HG03280 (cell line): ENCODE data around the gene S100A9.
"Not testable (repeated sequence)": the region's sequence is repeated elsewhere in the genome, so short reads cannot be mapped to it uniquely, and the experiment has no call there.

Source experiments
- ATAC-seq: cut with Tn5 transposase; IDR thresholded peaks from one replicate; pipeline ENCODE4 v1.9.1; 2021; ENCODE audit warnings: mild to moderate bottlenecking, moderate library complexity; ENCODE audit not compliant: unreplicated experiment

S100A9 gene

DNA sequence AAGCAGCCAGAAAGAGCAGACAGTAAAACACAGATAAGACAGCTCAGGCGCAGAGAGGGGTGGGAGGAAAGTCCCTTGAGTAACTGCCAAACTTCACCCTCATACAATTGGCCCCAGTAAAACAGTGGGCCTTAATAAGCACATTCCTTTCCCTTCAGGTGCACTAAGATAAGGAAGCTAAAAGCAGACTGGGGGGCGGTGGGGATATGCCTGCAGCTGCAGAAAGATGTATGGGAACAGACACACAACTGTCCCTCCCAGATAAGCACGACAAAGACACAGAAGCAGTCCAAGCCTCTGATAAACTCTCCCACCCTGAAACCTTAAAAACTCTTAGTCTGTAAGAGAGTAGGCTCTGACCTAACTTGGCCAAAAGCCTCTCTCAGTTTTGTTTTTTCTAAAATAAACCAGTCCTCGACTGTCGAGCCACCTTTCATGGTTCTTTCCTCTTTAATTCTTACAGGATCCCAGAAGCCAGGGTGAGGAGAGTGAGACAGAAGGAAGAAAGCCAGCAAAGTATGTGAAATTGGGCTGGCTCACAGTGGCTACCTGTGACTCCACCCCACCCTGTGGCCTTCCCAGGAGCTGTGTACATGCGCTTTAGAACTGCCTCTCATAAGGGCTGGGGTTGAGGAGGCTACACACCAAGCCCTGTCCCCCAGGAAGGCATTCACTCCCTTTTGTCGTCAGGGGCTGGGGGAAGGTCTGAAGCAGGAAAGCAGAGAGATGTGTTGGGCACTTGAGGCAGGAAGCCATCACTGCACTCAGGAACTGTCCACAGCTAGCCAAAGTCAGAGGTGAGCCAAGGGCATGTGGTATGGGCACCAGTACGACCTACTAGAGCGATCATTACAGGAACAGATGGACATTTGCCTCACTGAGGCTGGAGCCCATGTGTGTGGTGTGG lies 13.6 kb upstream of the S100A9 start:
- ATAC-seq = no peak

DNA sequence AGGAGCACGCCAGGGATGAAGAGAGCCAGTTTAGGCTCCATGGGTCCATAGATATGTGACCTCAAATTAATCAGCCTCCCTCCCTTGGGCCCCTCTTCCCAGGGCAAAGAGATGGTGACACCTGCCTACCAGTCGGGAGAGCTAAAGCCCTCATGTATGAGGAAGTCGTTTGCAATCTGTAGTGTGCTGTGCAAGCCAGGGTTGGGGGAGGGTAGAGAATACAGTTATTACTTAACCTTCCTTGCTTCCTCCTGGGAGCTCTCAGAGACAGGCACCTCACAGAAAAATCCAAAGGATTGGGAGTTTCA lies 13.0 kb upstream of the S100A9 start:
- ATAC-seq = no peak

DNA sequence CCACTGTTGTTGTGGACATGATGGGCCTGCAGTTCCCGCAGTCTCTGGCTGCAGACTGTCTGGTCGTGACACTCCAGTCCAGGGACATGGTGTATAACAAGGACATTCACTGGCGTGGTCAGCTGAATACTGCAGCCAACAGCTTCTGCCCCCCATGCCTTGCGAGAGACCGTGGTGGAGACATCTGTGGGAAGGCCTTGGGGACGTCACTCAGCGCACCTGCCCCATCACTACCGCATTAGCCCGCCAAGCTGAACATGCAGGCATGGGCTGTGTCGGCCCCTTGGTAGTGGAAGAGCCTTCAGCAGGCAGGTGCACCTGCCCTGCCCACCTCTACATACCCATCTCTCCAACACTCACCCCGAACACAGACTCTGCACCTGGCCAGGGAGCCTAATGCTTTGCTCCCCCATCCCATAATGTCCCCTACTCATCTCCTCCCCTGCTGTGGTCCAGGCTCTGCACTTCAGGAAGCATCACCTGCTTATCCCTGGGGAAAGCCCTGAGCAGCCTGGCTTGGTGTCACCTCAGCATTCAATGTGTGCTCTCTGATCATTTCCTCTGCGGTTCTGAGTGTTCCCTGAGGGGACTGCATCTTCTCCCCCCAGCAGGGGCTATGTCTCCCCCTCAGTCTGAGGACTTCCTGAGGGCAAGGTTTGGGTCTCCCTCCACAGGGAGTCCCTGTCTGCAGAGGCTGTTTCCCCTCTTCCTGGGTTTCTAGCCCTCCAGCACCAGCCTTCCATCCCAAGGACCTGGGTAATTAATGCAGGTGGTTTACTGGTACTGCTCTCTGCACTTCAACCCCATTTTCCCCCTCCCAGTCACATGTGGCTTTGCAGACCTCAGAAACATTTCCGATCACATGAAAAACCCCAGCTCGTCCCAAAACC lies 12.2 kb upstream of the S100A9 start:
- no peak for ATAC-seq

DNA sequence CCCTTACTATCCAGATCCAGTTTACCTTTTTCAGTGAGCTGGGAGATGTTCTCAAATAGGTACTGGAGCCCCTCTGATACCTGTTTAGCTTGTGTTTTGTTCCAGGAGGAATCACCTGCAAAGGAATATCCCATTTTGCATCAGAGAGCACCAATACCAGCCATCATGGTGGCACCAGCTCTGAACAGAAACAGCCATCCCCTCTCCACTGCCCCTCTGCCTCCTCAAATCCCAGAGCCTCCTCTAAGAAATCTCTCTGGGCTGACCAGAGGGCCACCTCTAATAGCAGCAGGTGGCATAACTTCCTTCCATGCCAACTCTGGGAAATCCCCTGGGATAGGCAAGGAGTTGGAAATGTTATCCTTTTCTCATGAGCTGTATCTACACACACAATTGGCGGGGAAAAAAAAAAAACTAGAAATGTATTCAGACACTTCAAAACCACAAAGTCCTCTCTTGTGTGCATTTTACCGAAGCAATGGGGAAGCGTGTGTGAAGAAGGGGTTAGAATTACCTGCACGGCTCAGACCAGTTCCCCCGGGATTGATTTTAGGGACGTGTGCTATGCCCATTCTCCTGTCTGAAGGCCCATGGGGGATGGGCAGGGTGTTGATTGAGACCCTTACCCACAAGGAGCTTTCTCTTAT lies 11.5 kb upstream of the S100A9 start:
- no peak for ATAC-seq

DNA sequence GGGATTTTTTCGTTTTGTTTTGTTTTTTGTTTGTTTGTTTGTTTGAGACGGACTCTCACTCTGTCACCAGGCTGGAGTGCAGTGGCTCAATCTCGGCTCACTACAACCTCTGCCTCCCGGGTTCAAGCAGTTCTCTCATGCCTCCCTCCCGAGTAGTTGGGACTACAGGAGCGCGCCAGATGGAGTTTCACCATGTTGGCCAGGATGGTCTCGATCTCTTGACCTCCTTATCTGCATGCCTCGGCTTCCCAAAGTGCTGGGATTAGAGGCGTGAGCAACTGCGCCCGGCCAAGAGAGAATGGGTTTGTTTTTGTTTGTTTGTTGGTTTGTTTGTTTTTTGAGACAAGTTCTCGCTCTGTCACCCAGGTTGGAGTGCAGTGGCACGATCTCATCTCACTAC lies 10.6 kb upstream of the S100A9 start:
- not testable (repeated sequence) for ATAC-seq

DNA sequence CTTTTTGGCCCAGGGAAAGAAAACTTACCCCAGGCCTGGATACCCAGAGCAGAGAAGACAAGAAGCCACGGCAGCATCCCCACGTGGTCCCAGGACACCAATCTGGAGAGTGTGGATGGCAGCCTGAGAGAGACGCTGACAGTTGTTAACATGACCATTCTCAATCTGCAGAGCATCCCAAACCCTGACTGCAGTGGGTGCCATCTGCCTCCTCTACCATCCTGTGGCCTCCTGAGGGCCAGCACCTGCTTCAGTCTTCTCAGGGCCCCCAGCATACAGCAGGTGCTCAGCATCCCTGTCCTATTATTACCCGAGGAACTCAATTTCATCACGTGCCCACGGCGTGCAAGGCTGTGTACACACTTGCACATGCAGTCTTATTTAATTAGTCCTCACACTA lies 9.8 kb upstream of the S100A9 start:
- no peak for ATAC-seq

DNA sequence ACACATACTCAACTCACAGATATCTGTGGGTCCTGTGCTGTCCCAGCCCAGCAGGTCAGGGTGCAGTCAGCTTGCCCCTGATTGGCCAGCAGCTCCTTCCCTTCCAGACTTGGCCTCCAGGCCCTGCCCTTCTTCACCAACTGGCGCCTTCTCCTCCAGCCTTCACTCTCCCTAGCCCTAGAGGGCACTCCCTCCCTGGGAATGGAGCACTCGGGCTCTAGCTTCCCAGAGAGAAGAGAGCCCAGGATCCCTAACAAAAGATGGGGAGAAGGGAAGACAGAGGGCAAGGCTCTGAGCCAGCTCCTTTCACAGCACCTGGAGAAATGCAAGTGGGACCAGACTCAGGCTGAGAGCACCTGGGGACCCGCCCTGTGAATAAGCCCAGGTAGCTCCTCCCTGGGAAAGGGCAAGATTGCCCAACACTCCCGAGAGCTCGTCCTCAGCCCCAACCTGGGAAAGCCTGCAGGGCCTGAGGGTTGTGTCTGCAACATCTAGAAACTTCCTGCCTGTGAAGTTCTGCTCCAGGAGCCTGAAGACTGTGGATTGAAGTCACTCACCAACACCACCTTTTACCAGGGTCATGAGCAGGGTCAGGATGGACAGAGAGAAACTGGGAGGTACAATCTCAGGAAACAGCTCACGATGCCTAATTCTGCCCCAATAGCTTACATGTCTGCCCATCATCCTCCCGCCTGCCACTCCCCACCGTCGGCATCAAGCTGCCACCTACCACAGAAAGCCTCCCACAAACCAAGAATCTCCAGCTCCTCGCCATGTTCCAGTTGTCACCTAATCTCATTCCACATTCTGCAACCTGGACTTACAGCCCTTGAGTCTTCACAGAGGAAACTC lies 8.9 kb upstream of the S100A9 start, which contains the start of gene PGLYRP4:
Gene PGLYRP4 (minus strand): TSS at position 331 of the 852 bp plus-strand sequence. CDS start 909 bp downstream, outside the sequence.
- ATAC-seq = no peak

DNA sequence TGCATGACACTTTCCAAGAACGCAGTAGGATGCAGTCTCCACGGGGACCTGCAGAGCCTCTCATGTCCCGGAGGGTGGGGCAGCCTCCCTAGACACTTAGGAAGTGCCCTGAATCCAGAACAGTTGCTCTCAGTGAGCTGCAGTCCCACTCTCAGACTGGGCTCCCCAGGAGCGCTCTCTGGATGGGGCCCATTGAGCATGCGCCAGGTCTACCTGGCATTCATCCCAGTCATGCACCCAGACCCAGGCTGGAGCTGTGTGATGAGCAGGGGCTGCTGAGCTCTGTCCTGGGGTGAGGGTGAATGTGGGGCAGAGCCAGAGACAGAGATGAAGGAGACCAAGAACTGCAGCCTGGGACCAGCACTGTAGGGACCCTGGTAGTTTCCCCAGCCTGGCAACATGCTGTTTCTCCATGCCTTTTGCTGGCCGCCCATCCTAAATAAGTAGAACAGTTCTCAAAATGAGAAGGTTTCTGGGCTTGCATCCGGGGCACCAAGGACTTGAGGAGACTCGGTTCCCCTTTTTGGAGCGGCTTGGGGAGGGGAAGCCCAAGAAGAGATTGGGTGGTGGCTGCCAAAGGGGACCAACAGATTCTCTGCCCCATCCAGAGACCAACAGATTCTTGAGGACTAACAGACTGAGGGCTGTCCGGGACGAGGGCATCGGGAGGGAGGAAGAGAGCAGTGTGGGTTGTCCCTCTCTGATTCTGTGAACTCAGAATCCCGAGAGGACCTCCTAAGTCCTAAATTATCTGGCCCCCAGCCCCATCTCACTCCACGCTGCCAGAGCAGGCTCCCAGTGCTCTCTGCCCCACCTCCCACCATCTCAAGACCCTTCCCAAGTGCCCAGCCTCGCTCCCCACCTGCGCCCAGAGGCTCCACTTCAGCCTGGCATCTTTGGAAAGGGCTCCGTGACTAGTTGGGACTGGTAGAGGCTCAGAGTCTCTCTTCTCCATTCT lies 8.0 kb upstream of the S100A9 start:
- ATAC-seq = no peak

DNA sequence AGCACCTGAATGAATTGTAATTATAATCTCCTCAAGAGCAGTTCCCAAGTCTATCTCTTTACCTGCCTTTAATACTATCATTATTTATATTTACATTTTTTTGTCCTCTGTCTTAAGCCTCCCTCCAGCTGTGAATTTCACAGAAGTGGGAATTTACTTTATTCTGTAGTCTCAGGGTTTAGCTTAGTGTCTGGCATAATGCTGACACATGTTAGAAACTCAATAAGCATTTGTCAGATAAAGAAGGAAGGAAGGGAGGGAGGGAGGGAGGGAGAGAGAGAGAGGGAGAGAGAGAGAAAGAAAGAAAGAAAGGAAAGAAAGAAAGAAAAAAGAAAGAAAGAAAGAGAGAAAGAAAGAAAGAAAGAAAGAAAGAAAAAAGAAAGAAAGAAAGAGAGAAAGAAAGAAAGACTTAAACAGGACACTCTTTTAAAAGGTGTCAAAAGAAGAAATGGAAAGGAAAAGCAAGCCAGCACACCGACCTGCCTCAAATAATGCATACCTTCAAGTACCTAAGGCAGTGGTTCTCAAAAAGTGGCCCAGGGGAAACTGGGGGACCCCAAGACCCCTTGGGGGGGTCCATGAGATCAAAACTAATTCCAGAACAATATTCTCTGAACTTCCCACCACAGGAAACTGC lies 7.2 kb upstream of the S100A9 start:
- no peak for ATAC-seq

DNA sequence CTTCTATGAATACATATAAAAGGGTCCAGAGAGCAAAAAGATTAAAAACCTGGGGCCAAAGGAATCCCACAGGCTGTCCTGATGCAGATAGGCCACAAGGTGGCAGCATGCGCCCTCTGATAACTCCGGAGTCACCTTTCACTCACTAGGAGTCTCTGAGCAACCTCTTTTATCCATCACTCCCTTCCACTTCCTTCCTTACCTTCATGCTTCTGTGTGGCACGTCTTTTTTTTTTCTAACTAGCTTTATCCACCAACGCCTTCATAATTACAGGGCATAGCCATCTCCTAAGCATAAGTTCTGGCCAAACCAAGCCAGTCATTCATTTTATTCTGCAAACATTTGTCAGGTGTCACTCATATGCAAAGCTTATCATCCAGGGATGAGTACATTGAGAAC lies 5.1 kb upstream of the S100A9 start:
- no peak for ATAC-seq

DNA sequence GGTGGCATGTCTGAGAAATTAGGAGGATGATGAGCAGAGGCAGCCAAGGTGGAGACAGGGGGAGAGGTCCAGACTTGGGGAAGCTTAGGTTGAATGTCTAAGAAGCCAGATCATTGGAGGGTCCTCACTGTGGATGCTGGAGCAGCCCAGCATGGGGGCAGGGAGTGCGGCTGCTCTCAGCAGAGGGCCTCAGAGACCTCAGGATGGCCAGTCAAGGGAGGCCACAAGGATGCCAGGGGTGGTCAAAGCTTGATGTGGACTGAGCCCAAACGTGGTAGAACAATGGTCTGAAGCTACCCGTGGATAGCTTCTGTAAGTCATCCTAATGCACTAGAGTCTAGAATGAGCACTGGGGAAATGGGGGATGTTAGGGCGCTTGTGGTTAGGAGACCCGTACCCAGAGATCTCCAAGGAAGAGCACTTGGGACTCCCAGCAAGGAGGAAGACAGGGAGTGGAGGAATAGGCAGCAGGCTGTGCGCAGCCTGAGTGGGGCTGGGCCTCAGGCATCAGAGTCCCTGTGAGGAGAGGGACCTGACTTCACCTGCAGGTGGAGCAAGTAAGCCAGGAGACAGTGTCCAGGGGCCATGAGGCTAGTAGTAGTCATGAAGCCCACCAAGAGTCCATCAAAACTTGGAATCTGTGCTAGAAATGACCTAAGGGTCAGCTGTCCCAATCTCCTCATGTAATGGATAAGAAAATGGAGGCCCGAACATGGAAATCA lies 4.3 kb upstream of the S100A9 start:
- ATAC-seq = no peak

DNA sequence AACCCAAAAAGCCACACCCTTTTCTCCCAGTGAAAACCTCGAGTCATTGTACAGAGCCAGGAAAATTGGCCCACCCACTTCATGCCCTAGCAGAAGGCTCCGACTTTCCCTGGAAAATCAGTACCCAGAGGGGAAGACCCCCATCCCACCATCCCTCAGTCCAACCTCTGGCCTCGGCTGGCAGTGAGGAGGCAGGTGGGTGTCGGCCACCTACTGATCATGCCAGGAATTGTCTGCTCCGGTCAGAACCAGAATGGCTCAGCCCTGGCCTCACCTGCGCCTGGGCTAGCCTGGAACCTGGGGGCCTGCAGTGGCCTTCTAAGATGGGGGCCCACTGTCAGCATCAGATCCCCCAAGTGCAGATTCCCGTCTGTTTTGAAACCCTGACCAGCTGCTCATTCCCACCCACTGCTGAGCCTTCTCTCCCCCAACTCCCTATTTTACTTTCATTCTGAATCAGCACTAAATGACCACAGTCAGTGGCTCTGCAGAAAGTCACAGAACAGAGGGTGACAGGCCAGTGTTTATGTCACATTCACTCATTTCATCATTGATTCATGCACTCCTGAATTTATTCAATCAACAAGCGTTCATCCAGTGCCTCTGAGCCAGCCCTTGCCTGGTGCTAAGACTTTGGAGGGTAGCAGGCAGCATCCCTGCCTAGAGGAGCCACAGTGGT lies 3.0 kb upstream of the S100A9 start:
- no peak for ATAC-seq

DNA sequence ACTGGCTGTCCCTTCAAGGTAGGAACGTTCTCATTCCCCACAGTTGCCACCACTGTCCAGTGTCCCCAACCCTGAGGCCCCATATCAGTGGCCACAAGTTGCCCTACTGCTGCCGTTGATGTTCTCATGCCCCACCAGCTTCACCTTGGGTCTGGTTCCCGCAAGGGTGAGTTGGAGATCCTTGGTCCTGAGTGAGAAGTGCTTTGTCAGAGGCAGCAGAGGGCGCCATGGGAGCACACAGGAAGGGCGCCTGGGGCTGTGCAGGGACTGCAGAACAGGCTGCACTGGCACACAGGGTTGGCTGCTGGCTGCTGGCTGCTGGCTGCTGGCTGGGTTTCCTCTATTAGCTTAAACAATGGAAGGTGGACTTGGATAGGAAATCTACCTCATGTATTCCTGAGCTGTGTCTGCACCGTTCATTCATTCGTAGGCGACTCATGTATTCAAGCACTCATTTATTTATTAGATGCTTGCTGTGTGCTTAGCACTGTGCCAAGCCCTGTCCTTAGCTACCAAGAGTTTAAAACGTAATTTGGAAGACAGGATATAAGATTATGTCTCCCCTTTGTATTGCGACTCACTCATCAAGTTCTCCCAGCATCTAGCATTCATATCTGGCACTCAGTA lies 2.1 kb upstream of the S100A9 start:
- no peak for ATAC-seq

DNA sequence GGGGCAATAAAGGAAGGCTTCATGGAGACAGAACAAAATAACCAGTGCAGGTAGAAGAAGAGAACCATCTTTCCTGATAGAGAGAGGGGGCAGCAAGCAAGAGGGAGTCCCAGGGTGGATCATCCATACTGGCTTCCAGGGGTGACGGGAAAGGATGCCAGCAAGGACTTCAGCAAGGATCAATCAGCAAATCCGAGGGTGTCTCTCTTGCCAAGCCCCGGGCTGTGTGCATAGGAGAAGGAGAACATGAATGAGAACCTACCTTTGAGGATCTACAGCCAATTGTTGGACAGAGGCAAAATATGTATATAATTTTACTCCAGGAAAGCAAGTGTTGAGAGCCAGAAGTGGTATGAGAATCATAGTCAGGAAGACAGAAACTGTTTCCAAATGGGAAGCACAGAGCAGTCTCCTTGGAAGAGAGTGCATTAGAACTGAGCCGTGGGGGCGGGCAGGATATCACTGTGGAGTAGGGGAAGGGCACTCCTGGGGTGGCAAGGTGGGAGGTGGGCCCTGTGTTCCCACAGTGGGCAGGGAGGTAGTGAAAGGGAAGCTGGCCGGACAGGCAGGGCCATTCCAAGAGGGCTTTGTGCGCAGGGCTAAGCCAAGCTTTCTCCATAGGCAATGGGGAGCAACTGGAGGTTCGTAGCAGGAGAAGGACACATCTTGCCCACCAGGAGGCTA lies 1.1 kb upstream of the S100A9 start:
- ATAC-seq = no peak

DNA sequence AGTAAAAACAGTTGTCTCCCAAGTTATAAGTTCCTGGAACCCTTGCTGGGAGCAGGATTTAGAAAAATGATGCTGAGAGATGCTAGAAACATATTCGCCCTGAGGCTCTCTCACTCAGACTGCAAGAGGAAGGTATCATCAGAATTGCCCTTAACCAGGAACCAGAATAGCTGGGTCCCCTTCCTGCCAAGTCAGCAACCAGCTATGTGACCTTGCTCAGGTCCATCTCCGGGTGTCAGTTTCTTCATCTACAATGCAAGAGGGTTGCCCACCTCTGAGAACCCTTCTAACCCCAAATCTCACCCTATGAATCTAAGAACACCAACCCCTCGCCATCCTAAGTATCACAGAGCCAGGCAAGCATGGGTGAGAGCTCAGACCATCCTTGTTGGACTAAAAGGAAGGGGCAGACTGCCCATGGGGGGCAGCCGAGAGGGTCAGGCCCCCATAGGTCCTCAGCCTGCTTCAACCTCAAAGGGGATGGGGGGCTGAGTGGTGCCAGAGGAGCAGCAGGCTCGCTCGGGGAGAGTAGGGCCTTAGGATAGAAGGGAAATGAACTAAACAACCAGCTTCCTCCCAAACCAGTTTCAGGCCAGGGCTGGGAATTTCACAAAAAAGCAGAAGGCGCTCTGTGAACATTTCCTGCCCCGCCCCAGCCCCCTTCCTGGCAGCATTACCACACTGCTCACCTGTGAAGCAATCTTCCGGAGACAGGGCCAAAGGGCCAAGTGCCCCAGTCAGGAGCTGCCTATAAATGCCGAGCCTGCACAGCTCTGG lies 390 bp upstream of the S100A9 start:
- ATAC-seq = no peak

DNA sequence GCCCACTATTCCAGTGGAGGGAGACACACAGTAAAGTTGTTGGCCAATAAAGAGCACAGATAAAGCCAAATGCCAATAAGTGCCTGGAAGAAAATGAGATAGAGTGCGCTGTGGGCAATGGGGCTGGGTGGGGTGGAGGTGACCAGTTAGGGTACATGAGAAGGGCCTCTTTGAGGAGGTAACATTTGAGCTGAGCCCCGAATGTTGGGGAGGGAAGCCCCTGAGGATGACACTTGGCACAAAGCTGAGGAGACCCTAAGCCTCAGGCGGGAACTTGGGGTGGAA lies 979 bp downstream of the S100A9 start:
- ATAC-seq = no peak
